ENCODE measurements around the gene CCL20. TPM values are rescaled to one million over a fixed set of nuclear protein-coding genes. Genes with fewer than 3 reads are reported as not detected.
A peak's percentile ranks its signal among the peaks of the same experiment; 100 is the strongest.

Gene CCL20
- total and polyA plus RNA-seq, 4 donors = 0.49 to 0.50 TPM; not detected in 2

DNA sequence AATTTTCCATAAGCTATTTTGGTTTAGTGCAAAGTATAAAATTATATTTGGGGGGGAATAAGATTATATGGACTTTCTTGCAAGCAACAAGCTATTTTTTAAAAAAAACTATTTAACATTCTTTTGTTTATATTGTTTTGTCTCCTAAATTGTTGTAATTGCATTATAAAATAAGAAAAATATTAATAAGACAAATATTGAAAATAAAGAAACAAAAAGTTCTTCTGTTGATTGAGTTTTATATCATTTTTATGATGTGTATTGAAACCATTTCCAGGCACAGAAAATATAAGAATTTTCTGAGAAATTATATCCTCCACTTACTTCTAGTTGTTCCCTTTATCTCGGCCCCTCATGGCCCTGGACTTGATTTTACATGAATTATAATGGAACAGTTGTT lies 3.7 kb downstream of the CCL20 start:
- no peak overlapping the region for H3K27ac ChIP-seq (ENCODE audit: low read depth, low read length)
- H3K4me3 ChIP-seq (ENCODE audit: low read depth, low read length) = no peak overlapping the region
- no peaks in the 10 kb centered on the region for H3K27me3 ChIP-seq (ENCODE audit: control insufficient read depth, insufficient read depth, low read length)
- no peaks in the 10 kb centered on the region for H3K9me3 ChIP-seq (ENCODE audit: control insufficient read depth, insufficient read depth, low read length)
- H3K36me3 ChIP-seq (ENCODE audit: control insufficient read depth, insufficient read depth, low read length) = no peaks in the 10 kb centered on the region
- H3K4me1 ChIP-seq (ENCODE audit: control insufficient read depth, insufficient read depth, low read length) = no peaks in the 10 kb centered on the region
- no CpG with 5 or more reads among the region's 1 CpG for WGBS (ENCODE audit: insufficient coverage)
- DNase-seq (ENCODE audit: low read depth in 4 of 6, low spot score in 6 of 6) = no peak

GRCh38 chr2:227817850-227818674 lies 4.4 kb downstream of the CCL20 start:
- 50% methylated on average over 6 of the region's 10 CpGs for WGBS (ENCODE audit: insufficient coverage)
- no peak overlapping the region for H3K4me3 ChIP-seq (ENCODE audit: low read depth, low read length)
- no peaks in the 10 kb centered on the region for H3K9me3 ChIP-seq (ENCODE audit: control insufficient read depth, insufficient read depth, low read length)
- peak in 3 of 6 donors; percentile 2 to 76 (median 21) for DNase-seq (ENCODE audit: low read depth in 4 of 6, low spot score in 6 of 6)
- no peaks in the 10 kb centered on the region for H3K27me3 ChIP-seq (ENCODE audit: control insufficient read depth, insufficient read depth, low read length)
- no peaks in the 10 kb centered on the region for H3K36me3 ChIP-seq (ENCODE audit: control insufficient read depth, insufficient read depth, low read length)
- H3K27ac ChIP-seq (ENCODE audit: low read depth, low read length) = no peak overlapping the region
- no peaks in the 10 kb centered on the region for H3K4me1 ChIP-seq (ENCODE audit: control insufficient read depth, insufficient read depth, low read length)

- no peaks in the 10 kb centered on the region for H3K9me3 ChIP-seq (ENCODE audit: control insufficient read depth, insufficient read depth, low read length)
- no peak for DNase-seq (ENCODE audit: low read depth in 4 of 6, low spot score in 6 of 6)
- H3K27me3 ChIP-seq (ENCODE audit: control insufficient read depth, insufficient read depth, low read length) = no peaks in the 10 kb centered on the region
- H3K36me3 ChIP-seq (ENCODE audit: control insufficient read depth, insufficient read depth, low read length) = no peaks in the 10 kb centered on the region
- no peak overlapping the region for H3K27ac ChIP-seq (ENCODE audit: low read depth, low read length)
- WGBS (ENCODE audit: insufficient coverage) = 92% methylated on average over 8 of the region's 9 CpGs
- no peaks in the 10 kb centered on the region for H3K4me1 ChIP-seq (ENCODE audit: control insufficient read depth, insufficient read depth, low read length)
- H3K4me3 ChIP-seq (ENCODE audit: low read depth, low read length) = no peak overlapping the region
Observed at GRCh38 chr2:227818675-227819397, 5.2 kb downstream of the CCL20 start.

- H3K27me3 ChIP-seq (ENCODE audit: control insufficient read depth, insufficient read depth, low read length) = no peaks in the 10 kb centered on the region
- no peaks in the 10 kb centered on the region for H3K36me3 ChIP-seq (ENCODE audit: control insufficient read depth, insufficient read depth, low read length)
- H3K9me3 ChIP-seq (ENCODE audit: control insufficient read depth, insufficient read depth, low read length) = no peaks in the 10 kb centered on the region
- WGBS (ENCODE audit: insufficient coverage) = 100% methylated on average over 3 of the region's 3 CpGs
- H3K4me3 ChIP-seq (ENCODE audit: low read depth, low read length) = no peak overlapping the region
- H3K4me1 ChIP-seq (ENCODE audit: control insufficient read depth, insufficient read depth, low read length) = no peaks in the 10 kb centered on the region
- DNase-seq (ENCODE audit: low read depth in 4 of 6, low spot score in 6 of 6) = no peak
- no peak overlapping the region for H3K27ac ChIP-seq (ENCODE audit: low read depth, low read length)
Observed at GRCh38 chr2:227819398-227819697, 5.7 kb downstream of the CCL20 start.

- WGBS (ENCODE audit: insufficient coverage) = 94% methylated on average over 3 of the region's 4 CpGs
- Histone ChIP-seq H3K27me3 (ENCODE audit: control insufficient read depth, insufficient read depth, low read length) (no peaks in the 10 kb centered on the region), H3K36me3 (ENCODE audit: control insufficient read depth, insufficient read depth, low read length) (no peaks in the 10 kb centered on the region), H3K27ac (ENCODE audit: low read depth, low read length) (no peak overlapping the region), H3K4me3 (ENCODE audit: low read depth, low read length) (no peak overlapping the region), H3K9me3 (ENCODE audit: control insufficient read depth, insufficient read depth, low read length) (no peaks in the 10 kb centered on the region), H3K4me1 (ENCODE audit: control insufficient read depth, insufficient read depth, low read length) (peaks cover 2% of the 10 kb centered on the region)
- DNase-seq (ENCODE audit: low read depth in 4 of 6, low spot score in 6 of 6) = no peak
Observed at GRCh38 chr2:227821043-227821942, 7.7 kb downstream of the CCL20 start.

DNA sequence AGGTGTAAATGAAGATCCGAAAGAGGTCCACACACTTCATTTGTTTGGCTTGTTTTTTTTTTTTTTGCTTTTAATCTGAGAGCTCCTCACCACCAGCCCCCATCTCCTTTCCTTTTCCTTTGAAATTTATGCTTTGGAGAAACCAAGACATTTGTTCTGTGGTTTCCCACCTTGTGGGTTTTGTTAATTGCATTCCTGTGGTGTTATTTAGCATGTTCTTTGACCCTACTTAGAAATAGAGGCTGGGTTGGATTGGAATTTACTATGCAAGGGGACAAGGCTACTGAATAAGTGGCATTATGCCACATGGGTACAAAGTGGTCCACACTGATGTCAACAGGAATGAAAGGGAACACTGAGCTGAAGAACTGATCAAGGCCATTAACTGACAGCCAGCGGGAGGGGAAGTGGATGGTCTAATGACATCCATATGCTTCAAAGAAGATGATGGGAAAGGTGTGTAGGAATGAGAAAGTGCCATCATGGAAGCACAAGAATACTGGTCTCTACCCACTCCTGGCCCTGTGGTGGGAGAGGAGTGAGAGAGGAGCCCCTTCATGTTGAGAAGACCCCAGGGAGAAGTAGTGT lies 8.9 kb downstream of the CCL20 start:
- WGBS (ENCODE audit: insufficient coverage) = 86% methylated on average over 1 of the region's 2 CpGs
- no peaks in the 10 kb centered on the region for H3K36me3 ChIP-seq (ENCODE audit: control insufficient read depth, insufficient read depth, low read length)
- no peak for DNase-seq (ENCODE audit: low read depth in 4 of 6, low spot score in 6 of 6)
- no peaks in the 10 kb centered on the region for H3K27me3 ChIP-seq (ENCODE audit: control insufficient read depth, insufficient read depth, low read length)
- H3K27ac ChIP-seq (ENCODE audit: low read depth, low read length) = no peak overlapping the region
- no peaks in the 10 kb centered on the region for H3K9me3 ChIP-seq (ENCODE audit: control insufficient read depth, insufficient read depth, low read length)
- H3K4me3 ChIP-seq (ENCODE audit: low read depth, low read length) = no peak overlapping the region
- H3K4me1 ChIP-seq (ENCODE audit: control insufficient read depth, insufficient read depth, low read length) = peaks cover 2% of the 10 kb centered on the region

DNA sequence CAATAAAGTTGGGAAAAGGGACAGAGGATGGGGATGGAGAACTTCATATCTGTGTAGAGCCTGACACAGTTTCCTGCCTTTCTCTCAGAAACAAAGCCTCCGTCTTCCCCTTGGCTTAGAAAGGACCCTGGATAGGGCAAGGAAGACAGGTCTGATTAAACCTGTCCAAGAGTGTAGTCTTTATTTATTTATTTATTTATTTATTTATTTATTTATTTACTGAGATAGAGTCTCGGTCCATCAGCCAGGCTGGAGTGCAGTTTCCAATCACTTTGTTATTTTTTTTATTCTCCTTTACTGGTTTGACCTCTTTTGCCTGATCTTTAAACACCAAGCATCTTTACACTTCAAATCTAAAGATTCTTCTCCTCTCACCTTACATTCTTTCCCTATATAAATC lies 10.3 kb downstream of the CCL20 start:
- no peak overlapping the region for H3K27ac ChIP-seq (ENCODE audit: low read depth, low read length)
- WGBS (ENCODE audit: insufficient coverage) = no CpG with 5 or more reads among the region's 2 CpGs
- DNase-seq (ENCODE audit: low read depth in 4 of 6, low spot score in 6 of 6) = no peak
- H3K9me3 ChIP-seq (ENCODE audit: control insufficient read depth, insufficient read depth, low read length) = no peaks in the 10 kb centered on the region
- no peaks in the 10 kb centered on the region for H3K36me3 ChIP-seq (ENCODE audit: control insufficient read depth, insufficient read depth, low read length)
- no peaks in the 10 kb centered on the region for H3K27me3 ChIP-seq (ENCODE audit: control insufficient read depth, insufficient read depth, low read length)
- H3K4me3 ChIP-seq (ENCODE audit: low read depth, low read length) = no peak overlapping the region
- H3K4me1 ChIP-seq (ENCODE audit: control insufficient read depth, insufficient read depth, low read length) = peaks cover 2% of the 10 kb centered on the region

GRCh38 chr2:227824711-227825110 lies 11.1 kb downstream of the CCL20 start:
- WGBS (ENCODE audit: insufficient coverage) = 97% methylated on average over 6 of the region's 7 CpGs
- H3K9me3 ChIP-seq (ENCODE audit: control insufficient read depth, insufficient read depth, low read length) = no peaks in the 10 kb centered on the region
- peaks cover 2% of the 10 kb centered on the region for H3K4me1 ChIP-seq (ENCODE audit: control insufficient read depth, insufficient read depth, low read length)
- no peak overlapping the region for H3K27ac ChIP-seq (ENCODE audit: low read depth, low read length)
- H3K36me3 ChIP-seq (ENCODE audit: control insufficient read depth, insufficient read depth, low read length) = no peaks in the 10 kb centered on the region
- no peaks in the 10 kb centered on the region for H3K27me3 ChIP-seq (ENCODE audit: control insufficient read depth, insufficient read depth, low read length)
- H3K4me3 ChIP-seq (ENCODE audit: low read depth, low read length) = no peak overlapping the region
- DNase-seq (ENCODE audit: low read depth in 4 of 6, low spot score in 6 of 6) = no peak

DNA sequence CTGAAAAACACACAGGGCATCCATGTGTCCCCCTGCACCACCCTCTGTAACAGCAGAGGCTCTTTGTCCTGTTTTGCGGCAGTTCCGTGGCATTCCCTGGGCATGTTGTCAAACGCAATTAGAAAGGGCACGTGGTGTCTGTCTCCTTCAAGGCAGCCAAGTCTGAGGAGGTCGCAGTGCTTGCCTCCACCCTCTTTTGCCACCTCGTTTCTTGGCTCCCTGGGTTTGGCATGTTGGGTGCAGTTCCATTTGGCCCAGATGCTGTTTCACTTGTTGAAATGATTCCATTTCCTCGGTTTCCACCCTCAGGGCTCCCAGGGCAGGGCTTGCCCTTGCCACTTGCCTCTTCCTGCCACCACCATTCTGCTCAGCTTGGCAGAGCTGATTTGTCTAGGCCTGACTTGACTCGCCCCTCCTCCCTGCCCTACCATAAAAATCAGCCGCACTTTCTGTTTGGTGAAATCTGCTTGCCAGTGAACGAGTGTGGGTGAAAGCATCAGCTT lies 12.4 kb downstream of the CCL20 start:
- Histone ChIP-seq H3K27ac (ENCODE audit: low read depth, low read length) (no peak overlapping the region), H3K27me3 (ENCODE audit: control insufficient read depth, insufficient read depth, low read length) (no peaks in the 10 kb centered on the region), H3K4me3 (ENCODE audit: low read depth, low read length) (no peak overlapping the region), H3K9me3 (ENCODE audit: control insufficient read depth, insufficient read depth, low read length) (no peaks in the 10 kb centered on the region), H3K36me3 (ENCODE audit: control insufficient read depth, insufficient read depth, low read length) (no peaks in the 10 kb centered on the region), H3K4me1 (ENCODE audit: control insufficient read depth, insufficient read depth, low read length) (peaks cover 2% of the 10 kb centered on the region)
- peak in 4 of 6 donors; percentile 9 to 84 (median 12) for DNase-seq (ENCODE audit: low read depth in 4 of 6, low spot score in 6 of 6)
- 49% methylated on average over 10 of the region's 10 CpGs for WGBS (ENCODE audit: insufficient coverage)

Measured in spinal cord (tissue), 10 donors.